ENCODE data around the gene HMGN4. TPM values are rescaled to one million over a fixed set of nuclear protein-coding genes. Genes with fewer than 3 reads are reported as not detected.

The HMGN4 gene
- total and polyA plus RNA-seq, 2 of the 8 experiments (the other 6 are each of a cell fraction or from before 2014, with no cell fraction given) = 23.4 to 66.4 TPM

DNA sequence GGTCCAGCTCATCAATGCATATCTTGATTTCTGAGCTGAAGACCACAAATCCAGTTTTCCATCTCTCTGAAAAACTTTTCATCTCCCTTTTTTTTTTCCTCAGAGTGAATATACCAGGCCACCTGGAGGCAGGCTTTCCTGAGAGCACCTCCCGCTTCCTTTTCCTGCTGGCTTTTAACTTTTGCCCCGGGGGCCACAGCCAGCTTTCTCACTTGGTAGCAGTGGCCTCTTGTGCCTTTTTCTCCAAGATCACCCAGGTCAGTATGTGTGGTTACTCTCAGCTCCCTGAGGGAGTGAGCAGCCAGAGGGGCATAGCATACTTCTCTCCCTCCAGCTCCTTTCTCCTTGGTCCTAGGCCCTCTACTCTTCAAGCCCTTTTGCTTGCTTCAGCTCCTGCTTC, 38.1 kb upstream of the HMGN4 start, which contains the start of gene BTN1A1 (continued):
- no peak for TF ChIP-seq RXRA (IDR thresholded peaks at IDR 0.05; ENCODE audit: insufficient read depth, low read depth, low read length)
- TF ChIP-seq, protein P1, sequence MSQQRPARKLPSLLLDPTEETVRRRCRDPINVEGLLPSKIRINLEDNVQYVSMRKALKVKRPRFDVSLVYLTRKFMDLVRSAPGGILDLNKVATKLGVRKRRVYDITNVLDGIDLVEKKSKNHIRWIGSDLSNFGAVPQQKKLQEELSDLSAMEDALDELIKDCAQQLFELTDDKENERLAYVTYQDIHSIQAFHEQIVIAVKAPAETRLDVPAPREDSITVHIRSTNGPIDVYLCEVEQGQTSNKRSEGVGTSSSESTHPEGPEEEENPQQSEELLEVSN (IDR thresholded peaks at IDR 0.05) = no peak
- no peak for TF ChIP-seq EZH2 (IDR thresholded peaks at IDR 0.05; ENCODE audit: low read depth, low read length, severe bottlenecking)
